Measurements from ENCODE around the gene FAM83D. TPM values are rescaled to one million over a fixed set of nuclear protein-coding genes. Genes with fewer than 3 reads are reported as not detected.

The FAM83D gene
- total and polyA plus RNA-seq, 2 of the 8 experiments (the other 6 are each of a cell fraction or from before 2014, with no cell fraction given) = 60.9 to 62.6 TPM

- TF ChIP-seq, protein P1, sequence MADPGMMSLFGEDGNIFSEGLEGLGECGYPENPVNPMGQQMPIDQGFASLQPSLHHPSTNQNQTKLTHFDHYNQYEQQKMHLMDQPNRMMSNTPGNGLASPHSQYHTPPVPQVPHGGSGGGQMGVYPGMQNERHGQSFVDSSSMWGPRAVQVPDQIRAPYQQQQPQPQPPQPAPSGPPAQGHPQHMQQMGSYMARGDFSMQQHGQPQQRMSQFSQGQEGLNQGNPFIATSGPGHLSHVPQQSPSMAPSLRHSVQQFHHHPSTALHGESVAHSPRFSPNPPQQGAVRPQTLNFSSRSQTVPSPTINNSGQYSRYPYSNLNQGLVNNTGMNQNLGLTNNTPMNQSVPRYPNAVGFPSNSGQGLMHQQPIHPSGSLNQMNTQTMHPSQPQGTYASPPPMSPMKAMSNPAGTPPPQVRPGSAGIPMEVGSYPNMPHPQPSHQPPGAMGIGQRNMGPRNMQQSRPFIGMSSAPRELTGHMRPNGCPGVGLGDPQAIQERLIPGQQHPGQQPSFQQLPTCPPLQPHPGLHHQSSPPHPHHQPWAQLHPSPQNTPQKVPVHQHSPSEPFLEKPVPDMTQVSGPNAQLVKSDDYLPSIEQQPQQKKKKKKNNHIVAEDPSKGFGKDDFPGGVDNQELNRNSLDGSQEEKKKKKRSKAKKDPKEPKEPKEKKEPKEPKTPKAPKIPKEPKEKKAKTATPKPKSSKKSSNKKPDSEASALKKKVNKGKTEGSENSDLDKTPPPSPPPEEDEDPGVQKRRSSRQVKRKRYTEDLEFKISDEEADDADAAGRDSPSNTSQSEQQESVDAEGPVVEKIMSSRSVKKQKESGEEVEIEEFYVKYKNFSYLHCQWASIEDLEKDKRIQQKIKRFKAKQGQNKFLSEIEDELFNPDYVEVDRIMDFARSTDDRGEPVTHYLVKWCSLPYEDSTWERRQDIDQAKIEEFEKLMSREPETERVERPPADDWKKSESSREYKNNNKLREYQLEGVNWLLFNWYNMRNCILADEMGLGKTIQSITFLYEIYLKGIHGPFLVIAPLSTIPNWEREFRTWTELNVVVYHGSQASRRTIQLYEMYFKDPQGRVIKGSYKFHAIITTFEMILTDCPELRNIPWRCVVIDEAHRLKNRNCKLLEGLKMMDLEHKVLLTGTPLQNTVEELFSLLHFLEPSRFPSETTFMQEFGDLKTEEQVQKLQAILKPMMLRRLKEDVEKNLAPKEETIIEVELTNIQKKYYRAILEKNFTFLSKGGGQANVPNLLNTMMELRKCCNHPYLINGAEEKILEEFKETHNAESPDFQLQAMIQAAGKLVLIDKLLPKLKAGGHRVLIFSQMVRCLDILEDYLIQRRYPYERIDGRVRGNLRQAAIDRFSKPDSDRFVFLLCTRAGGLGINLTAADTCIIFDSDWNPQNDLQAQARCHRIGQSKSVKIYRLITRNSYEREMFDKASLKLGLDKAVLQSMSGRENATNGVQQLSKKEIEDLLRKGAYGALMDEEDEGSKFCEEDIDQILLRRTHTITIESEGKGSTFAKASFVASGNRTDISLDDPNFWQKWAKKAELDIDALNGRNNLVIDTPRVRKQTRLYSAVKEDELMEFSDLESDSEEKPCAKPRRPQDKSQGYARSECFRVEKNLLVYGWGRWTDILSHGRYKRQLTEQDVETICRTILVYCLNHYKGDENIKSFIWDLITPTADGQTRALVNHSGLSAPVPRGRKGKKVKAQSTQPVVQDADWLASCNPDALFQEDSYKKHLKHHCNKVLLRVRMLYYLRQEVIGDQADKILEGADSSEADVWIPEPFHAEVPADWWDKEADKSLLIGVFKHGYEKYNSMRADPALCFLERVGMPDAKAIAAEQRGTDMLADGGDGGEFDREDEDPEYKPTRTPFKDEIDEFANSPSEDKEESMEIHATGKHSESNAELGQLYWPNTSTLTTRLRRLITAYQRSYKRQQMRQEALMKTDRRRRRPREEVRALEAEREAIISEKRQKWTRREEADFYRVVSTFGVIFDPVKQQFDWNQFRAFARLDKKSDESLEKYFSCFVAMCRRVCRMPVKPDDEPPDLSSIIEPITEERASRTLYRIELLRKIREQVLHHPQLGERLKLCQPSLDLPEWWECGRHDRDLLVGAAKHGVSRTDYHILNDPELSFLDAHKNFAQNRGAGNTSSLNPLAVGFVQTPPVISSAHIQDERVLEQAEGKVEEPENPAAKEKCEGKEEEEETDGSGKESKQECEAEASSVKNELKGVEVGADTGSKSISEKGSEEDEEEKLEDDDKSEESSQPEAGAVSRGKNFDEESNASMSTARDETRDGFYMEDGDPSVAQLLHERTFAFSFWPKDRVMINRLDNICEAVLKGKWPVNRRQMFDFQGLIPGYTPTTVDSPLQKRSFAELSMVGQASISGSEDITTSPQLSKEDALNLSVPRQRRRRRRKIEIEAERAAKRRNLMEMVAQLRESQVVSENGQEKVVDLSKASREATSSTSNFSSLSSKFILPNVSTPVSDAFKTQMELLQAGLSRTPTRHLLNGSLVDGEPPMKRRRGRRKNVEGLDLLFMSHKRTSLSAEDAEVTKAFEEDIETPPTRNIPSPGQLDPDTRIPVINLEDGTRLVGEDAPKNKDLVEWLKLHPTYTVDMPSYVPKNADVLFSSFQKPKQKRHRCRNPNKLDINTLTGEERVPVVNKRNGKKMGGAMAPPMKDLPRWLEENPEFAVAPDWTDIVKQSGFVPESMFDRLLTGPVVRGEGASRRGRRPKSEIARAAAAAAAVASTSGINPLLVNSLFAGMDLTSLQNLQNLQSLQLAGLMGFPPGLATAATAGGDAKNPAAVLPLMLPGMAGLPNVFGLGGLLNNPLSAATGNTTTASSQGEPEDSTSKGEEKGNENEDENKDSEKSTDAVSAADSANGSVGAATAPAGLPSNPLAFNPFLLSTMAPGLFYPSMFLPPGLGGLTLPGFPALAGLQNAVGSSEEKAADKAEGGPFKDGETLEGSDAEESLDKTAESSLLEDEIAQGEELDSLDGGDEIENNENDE (IDR thresholded peaks at IDR 0.05; ENCODE audit: insufficient replicate concordance, low read length) = no peak
- TF ChIP-seq NANOG (IDR thresholded peaks at IDR 0.05; ENCODE audit: insufficient read depth, low read depth, low read length, poor library complexity, severe bottlenecking) = no peak
- no peak for TF ChIP-seq SP1 (IDR thresholded peaks at IDR 0.05; ENCODE audit: low read depth, low read length)
- TF ChIP-seq HDAC6 (IDR thresholded peaks at IDR 0.05; ENCODE audit: low read depth, low read length) = no peak
- TF ChIP-seq CHD2 (IDR thresholded peaks at IDR 0.05; ENCODE audit: low read length) = no peak
- TF ChIP-seq SIX5 (IDR thresholded peaks at IDR 0.05; ENCODE audit: low read depth, low read length) = no peak
- no peak for TF ChIP-seq SIN3A (conservative IDR thresholded peaks at IDR 0.05 in 1 of 2, IDR thresholded peaks at IDR 0.05 in 1 of 2; ENCODE audit: low read depth in 1 of 2, low read length in 2 of 2)
- TF ChIP-seq JUN (IDR thresholded peaks at IDR 0.05; ENCODE audit: low read depth, low read length) = no peak
- no peak for TF ChIP-seq ATF2 (IDR thresholded peaks at IDR 0.05; ENCODE audit: low read length)
Measured at GRCh38 chr20:38937000-38937399, 10.8 kb downstream of the FAM83D start (continued).
